ENCODE measurements around the gene CRHR1. TPM values are rescaled to one million over a fixed set of nuclear protein-coding genes. Genes with fewer than 3 reads are reported as not detected.
A peak's percentile ranks its signal among the peaks of the same experiment; 100 is the strongest.

CRHR1 gene
- total and polyA plus RNA-seq, 10 of the 15 experiments (the other 5 are each of a cell fraction or from before 2014, with no cell fraction given), result 0.08 TPM; not detected in 9

DNA sequence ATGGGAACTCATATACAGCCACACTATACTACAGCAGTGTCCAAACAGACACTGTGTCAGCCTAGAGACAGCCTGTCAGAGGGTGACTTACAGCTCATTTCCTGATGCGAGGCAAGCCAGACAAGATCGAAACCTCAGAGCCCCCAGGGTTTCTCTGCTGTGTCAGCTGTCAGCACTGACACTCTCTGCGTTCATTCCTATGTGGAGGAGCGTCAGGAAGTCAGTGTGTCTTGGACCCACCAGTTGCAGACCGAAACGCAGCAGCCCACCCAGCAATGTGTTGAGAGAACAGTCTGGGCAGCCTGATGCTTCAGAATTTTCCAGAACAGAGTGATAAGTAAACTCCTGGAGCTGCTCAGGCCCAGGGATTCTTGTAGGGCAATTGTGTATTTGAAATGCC is 89.6 kb downstream of the CRHR1 start:
- WGBS (ENCODE audit: insufficient coverage, insufficient replicate concordance, low lambda C conversion rate, missing lambda C conversion rate), result 4% methylated on average over 6 of the region's 6 CpGs
- Histone ChIP-seq H3K27ac (ENCODE audit: control insufficient read depth, insufficient read depth) (no peak overlapping the region), H4K20me1 (ENCODE audit: control insufficient read depth, insufficient read depth) (no peaks in the 10 kb centered on the region), H3K4me3 (no peak overlapping the region), H2AFZ (ENCODE audit: control insufficient read depth, low read depth, low read length) (no peak overlapping the region; the same call in 1 of the 2 replicates), H3K9ac (ENCODE audit: control insufficient read depth, insufficient read depth, low read length) (no peak overlapping the region), H3K79me2 (ENCODE audit: control insufficient read depth, insufficient read depth, low read length) (no peaks in the 10 kb centered on the region), H3K36me3 (ENCODE audit: control insufficient read depth in 2 of 2, insufficient read depth in 2 of 2, low read length in 1 of 2) (no peaks in the 10 kb centered on the region), H3K4me1 (ENCODE audit: control insufficient read depth, insufficient read depth, low read length) (no peaks in the 10 kb centered on the region), H3K27me3 (replicated peaks in 1 of 2; ENCODE audit: control insufficient read depth in 2 of 2, insufficient read depth in 2 of 2, low read length in 1 of 2) (peaks cover 0 to 2% of the 10 kb centered on the region in 2 experiments; a peak in 2 of 4 replicates), H3K9me3 (replicated peaks; ENCODE audit: control insufficient read depth, insufficient read depth, low read length) (no peaks in the 10 kb centered on the region; the same call in 2 of the 3 replicates), H3K4me2 (ENCODE audit: control insufficient read depth, insufficient read depth) (no peak overlapping the region)
- FAIRE-seq, result no peak
- RAD21 ChIA-PET (ENCODE audit: unreplicated experiment), result no interaction called here
- POLR2A ChIA-PET, result interaction anchor here (0.6 kb wide), 1 partner anchor 60 kb away, joined by 4 read pairs; no protein-coding TSS in a partner anchor
- peak; percentile 63 for ATAC-seq
- TF ChIP-seq, protein P1, sequence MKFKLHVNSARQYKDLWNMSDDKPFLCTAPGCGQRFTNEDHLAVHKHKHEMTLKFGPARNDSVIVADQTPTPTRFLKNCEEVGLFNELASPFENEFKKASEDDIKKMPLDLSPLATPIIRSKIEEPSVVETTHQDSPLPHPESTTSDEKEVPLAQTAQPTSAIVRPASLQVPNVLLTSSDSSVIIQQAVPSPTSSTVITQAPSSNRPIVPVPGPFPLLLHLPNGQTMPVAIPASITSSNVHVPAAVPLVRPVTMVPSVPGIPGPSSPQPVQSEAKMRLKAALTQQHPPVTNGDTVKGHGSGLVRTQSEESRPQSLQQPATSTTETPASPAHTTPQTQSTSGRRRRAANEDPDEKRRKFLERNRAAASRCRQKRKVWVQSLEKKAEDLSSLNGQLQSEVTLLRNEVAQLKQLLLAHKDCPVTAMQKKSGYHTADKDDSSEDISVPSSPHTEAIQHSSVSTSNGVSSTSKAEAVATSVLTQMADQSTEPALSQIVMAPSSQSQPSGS (IDR thresholded peaks at IDR 0.05; ENCODE audit: low read length), result no peak
- TF ChIP-seq, protein P2, sequence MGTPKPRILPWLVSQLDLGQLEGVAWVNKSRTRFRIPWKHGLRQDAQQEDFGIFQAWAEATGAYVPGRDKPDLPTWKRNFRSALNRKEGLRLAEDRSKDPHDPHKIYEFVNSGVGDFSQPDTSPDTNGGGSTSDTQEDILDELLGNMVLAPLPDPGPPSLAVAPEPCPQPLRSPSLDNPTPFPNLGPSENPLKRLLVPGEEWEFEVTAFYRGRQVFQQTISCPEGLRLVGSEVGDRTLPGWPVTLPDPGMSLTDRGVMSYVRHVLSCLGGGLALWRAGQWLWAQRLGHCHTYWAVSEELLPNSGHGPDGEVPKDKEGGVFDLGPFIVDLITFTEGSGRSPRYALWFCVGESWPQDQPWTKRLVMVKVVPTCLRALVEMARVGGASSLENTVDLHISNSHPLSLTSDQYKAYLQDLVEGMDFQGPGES (IDR thresholded peaks at IDR 0.05), result no peak
- no peak for TF ChIP-seq HDGF (IDR thresholded peaks at IDR 0.05)
- no peak for TF ChIP-seq ZNF24 (IDR thresholded peaks at IDR 0.05)
- TF ChIP-seq, protein P3, sequence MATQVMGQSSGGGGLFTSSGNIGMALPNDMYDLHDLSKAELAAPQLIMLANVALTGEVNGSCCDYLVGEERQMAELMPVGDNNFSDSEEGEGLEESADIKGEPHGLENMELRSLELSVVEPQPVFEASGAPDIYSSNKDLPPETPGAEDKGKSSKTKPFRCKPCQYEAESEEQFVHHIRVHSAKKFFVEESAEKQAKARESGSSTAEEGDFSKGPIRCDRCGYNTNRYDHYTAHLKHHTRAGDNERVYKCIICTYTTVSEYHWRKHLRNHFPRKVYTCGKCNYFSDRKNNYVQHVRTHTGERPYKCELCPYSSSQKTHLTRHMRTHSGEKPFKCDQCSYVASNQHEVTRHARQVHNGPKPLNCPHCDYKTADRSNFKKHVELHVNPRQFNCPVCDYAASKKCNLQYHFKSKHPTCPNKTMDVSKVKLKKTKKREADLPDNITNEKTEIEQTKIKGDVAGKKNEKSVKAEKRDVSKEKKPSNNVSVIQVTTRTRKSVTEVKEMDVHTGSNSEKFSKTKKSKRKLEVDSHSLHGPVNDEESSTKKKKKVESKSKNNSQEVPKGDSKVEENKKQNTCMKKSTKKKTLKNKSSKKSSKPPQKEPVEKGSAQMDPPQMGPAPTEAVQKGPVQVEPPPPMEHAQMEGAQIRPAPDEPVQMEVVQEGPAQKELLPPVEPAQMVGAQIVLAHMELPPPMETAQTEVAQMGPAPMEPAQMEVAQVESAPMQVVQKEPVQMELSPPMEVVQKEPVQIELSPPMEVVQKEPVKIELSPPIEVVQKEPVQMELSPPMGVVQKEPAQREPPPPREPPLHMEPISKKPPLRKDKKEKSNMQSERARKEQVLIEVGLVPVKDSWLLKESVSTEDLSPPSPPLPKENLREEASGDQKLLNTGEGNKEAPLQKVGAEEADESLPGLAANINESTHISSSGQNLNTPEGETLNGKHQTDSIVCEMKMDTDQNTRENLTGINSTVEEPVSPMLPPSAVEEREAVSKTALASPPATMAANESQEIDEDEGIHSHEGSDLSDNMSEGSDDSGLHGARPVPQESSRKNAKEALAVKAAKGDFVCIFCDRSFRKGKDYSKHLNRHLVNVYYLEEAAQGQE (IDR thresholded peaks at IDR 0.05; ENCODE audit: low read depth, low read length), result no peak
- TF ChIP-seq ZNF217 (IDR thresholded peaks at IDR 0.05), result no peak
- TF ChIP-seq, protein P4, sequence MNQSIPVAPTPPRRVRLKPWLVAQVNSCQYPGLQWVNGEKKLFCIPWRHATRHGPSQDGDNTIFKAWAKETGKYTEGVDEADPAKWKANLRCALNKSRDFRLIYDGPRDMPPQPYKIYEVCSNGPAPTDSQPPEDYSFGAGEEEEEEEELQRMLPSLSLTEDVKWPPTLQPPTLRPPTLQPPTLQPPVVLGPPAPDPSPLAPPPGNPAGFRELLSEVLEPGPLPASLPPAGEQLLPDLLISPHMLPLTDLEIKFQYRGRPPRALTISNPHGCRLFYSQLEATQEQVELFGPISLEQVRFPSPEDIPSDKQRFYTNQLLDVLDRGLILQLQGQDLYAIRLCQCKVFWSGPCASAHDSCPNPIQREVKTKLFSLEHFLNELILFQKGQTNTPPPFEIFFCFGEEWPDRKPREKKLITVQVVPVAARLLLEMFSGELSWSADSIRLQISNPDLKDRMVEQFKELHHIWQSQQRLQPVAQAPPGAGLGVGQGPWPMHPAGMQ (IDR thresholded peaks at IDR 0.05; ENCODE audit: borderline replicate concordance), result no peak
- no peak for TF ChIP-seq FOXK2 (IDR thresholded peaks at IDR 0.05)
- TF ChIP-seq BACH1 (IDR thresholded peaks at IDR 0.05; ENCODE audit: borderline replicate concordance), result no peak
- TF ChIP-seq, protein P5, sequence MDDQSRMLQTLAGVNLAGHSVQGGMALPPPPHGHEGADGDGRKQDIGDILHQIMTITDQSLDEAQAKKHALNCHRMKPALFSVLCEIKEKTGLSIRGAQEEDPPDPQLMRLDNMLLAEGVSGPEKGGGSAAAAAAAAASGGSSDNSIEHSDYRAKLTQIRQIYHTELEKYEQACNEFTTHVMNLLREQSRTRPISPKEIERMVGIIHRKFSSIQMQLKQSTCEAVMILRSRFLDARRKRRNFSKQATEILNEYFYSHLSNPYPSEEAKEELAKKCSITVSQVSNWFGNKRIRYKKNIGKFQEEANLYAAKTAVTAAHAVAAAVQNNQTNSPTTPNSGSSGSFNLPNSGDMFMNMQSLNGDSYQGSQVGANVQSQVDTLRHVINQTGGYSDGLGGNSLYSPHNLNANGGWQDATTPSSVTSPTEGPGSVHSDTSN (IDR thresholded peaks at IDR 0.05; ENCODE audit: insufficient replicate concordance, low read depth, low read length), result no peak
- TF ChIP-seq ETV6 (conservative IDR thresholded peaks at IDR 0.05 in 1 of 2, IDR thresholded peaks at IDR 0.05 in 1 of 2; ENCODE audit: borderline replicate concordance in 1 of 2, low read depth in 1 of 2), result no peak
- TF ChIP-seq NR2C2 (IDR thresholded peaks at IDR 0.05; ENCODE audit: borderline replicate concordance, control insufficient read depth, insufficient read length, low read depth), result no peak
- CTCF ChIA-PET, result interaction anchor here (0.6 kb wide), 1 partner anchor 78 kb away, joined by 4 read pairs; no protein-coding TSS in a partner anchor
- in situ Hi-C loops (cut with MboI), result no loop called here
- no peak for DNase-seq (ENCODE audit: low read depth, low spot score)
- SMC1A ChIA-PET (ENCODE audit: uncharacterized antibody, unreplicated experiment), result no interaction called here
- BruUV-seq (replicated peaks), result no TSS peak
- intact Hi-C loops (cut with micrococcal nuclease; ENCODE audit: unreplicated experiment), result no loop called here

Measured in GM12878 (cell line).